Nephron (organoid): ENCODE data around the gene MEPCE.

ENCODE experiments used
- H3K27ac Mint-ChIP-seq, 3 experiments: 2 replicates each; pipeline ENCODE4 v1.8.0; 2020; ENCODE audit warnings: mixed read lengths in 3 of 3, mild to moderate bottlenecking in 2 of 3, moderate library complexity in 1 of 3
- H3K27me3 Mint-ChIP-seq: 2 replicates; pipeline ENCODE4 v1.8.0; 2021; ENCODE audit warnings: low read depth, mild to moderate bottlenecking, moderate library complexity, mixed read lengths
- H3K36me3 Mint-ChIP-seq: 2 replicates; pipeline ENCODE4 v1.8.0; 2020; ENCODE audit warnings: low read depth, mixed read lengths
- H3K4me1 Mint-ChIP-seq: 2 replicates; pipeline ENCODE4 v1.8.0; 2020; ENCODE audit warnings: mixed read lengths
- H3K4me3 Mint-ChIP-seq, 3 experiments: 2 replicates each; pipeline ENCODE4 v1.8.0; 2020; ENCODE audit warnings: mild to moderate bottlenecking in 3 of 3, mixed read lengths in 3 of 3, moderate library complexity in 2 of 3
- H3K9me3 Mint-ChIP-seq: 2 replicates; pipeline ENCODE4 v1.8.0; 2020; ENCODE audit warnings: mixed read lengths
- TF ChIP-seq, protein P1 (sequence below), 3 experiments: fragments of 200-600 bp; sonication (generic); IDR thresholded peaks; one replicate each; pipeline ENCODE4 v1.5.0; 2021; ENCODE audit warnings: antibody characterized with exemption in 3 of 3; ENCODE audit not compliant: unreplicated experiment in 3 of 3

Gene MEPCE

DNA sequence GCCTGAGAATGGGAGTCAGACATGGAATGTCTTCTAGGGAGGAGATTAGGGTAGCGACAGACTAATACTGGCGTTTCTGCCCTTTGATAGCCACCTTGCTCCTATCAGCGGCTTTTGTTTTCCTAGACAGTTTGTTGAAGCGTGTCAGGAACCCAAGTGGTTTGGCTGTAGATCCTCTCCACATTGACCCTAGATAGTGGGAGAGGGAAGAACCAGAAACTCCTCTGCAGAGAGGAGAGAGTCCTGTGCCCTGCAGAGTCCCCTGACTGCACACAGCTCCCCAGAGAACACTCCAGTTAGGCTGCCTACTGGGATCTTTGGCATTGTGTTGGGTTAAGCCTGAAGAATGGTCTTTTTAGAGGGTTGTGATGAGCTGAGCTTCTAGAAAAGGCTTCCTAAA lies 2.4 kb downstream of the MEPCE start:
- H3K36me3 Mint-ChIP-seq = peaks cover 42% of the 10 kb centered on the region
- TF ChIP-seq, protein P1, sequence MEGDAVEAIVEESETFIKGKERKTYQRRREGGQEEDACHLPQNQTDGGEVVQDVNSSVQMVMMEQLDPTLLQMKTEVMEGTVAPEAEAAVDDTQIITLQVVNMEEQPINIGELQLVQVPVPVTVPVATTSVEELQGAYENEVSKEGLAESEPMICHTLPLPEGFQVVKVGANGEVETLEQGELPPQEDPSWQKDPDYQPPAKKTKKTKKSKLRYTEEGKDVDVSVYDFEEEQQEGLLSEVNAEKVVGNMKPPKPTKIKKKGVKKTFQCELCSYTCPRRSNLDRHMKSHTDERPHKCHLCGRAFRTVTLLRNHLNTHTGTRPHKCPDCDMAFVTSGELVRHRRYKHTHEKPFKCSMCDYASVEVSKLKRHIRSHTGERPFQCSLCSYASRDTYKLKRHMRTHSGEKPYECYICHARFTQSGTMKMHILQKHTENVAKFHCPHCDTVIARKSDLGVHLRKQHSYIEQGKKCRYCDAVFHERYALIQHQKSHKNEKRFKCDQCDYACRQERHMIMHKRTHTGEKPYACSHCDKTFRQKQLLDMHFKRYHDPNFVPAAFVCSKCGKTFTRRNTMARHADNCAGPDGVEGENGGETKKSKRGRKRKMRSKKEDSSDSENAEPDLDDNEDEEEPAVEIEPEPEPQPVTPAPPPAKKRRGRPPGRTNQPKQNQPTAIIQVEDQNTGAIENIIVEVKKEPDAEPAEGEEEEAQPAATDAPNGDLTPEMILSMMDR (IDR thresholded peaks at IDR 0.05; ENCODE audit: unreplicated experiment in 3 of 3) = no peak
- H3K4me1 Mint-ChIP-seq = peaks cover 47% of the 10 kb centered on the region
- no peaks in the 10 kb centered on the region for H3K27me3 Mint-ChIP-seq
- H3K9me3 Mint-ChIP-seq = no peaks in the 10 kb centered on the region
- peak overlapping the region; percentile 86 to 95 (median 91) for H3K4me3 Mint-ChIP-seq
- peak overlapping the region; percentile 84 to 90 (median 85) for H3K27ac Mint-ChIP-seq

DNA sequence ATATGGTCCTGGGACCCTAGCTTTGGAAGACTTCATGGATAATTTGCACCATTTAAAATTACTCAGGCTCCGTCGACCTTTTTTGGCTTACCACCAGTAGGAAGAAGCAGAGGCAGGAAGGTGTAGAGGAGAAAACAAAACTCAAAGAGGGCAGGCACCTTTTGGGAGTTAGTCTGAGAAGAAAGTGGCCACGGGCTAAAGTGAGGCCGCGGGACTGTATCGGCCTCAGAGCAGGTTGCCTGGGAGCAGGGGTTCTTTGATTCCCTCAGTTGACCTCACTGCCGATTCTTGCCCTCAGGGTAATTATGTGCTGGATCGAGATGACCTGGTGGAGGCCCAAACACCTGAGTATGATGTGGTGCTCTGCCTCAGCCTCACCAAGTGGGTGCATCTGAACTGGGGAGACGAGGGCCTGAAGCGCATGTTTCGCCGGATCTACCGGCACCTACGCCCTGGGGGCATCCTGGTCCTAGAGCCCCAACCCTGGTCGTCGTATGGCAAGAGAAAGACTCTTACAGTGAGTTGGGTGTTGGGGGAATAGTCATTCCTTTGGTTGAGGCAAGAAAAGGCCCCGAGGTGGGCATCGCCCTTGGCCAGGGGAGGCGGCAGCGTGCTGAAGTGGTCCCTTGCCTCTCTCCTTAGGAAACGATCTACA lies 3.1 kb downstream of the MEPCE start:
- Mint-ChIP-seq H3K4me1 (peaks cover 47% of the 10 kb centered on the region), H3K4me3 (peak overlapping the region; percentile 86 to 95 (median 91)), H3K9me3 (no peaks in the 10 kb centered on the region), H3K36me3 (peaks cover 42% of the 10 kb centered on the region), H3K27me3 (no peaks in the 10 kb centered on the region), H3K27ac (peak overlapping the region; percentile 84 to 90 (median 85))
- TF ChIP-seq, protein P1 (IDR thresholded peaks at IDR 0.05; ENCODE audit: unreplicated experiment in 3 of 3) = no peak

DNA sequence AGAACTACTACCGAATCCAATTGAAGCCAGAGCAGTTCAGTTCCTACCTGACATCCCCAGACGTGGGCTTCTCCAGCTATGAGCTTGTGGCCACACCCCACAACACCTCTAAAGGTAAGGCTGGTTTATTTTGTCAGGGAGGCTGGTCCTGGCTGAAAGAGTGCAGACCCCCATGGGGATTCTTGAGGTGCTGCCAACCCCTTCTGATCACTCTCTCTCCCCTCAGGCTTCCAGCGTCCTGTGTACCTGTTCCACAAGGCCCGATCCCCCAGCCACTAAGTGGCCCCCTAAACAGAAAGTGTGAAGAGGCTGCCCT lies 3.6 kb downstream of the MEPCE start:
- TF ChIP-seq, protein P1 (IDR thresholded peaks at IDR 0.05; ENCODE audit: unreplicated experiment in 3 of 3) = no peak
- peak overlapping the region in 2 of 3 experiments; percentile 85 to 91 for H3K27ac Mint-ChIP-seq
- H3K4me3 Mint-ChIP-seq = peak overlapping the region; percentile 86 to 95 (median 91)
- H3K4me1 Mint-ChIP-seq = peaks cover 47% of the 10 kb centered on the region
- H3K27me3 Mint-ChIP-seq = no peaks in the 10 kb centered on the region
- peaks cover 42% of the 10 kb centered on the region for H3K36me3 Mint-ChIP-seq
- no peaks in the 10 kb centered on the region for H3K9me3 Mint-ChIP-seq

DNA sequence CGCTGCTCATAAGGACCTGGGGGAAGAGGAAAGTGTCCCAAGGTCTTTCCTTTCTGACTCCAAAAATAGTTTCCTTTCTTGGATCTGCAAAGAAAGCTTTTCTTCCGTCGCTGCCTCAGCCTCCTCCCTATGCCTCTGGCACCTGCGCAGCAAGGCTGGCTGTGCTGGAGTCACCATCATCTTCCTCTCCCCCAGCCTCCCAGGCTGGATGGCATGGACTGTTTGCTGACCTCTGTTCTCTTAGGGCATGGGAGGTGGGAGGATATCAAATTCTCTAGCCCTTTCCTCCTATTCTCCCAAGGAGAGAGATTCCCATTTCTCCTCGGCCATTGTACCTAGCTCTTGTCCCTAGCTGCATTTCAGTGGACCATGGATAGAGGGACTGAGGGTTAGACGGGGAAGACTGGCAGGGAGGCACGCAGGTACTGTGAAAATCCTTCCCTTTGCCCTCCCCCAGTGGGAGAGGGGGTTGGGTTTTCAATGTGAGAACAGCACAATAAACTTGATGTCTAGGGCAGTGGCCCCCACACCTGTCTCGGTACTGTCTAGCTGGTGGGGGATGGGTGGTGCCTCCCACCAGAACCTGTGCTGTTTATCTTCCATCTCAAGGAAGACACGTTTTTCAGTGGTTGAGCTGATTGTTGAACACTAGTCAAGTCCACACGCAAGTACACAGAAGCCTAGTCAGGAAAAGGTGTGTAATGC lies 4.1 kb downstream of the MEPCE start:
- TF ChIP-seq, protein P1 (IDR thresholded peaks at IDR 0.05; ENCODE audit: unreplicated experiment in 3 of 3) = no peak
- Mint-ChIP-seq H3K27ac (peak overlapping the region; percentile 57 to 91 (median 85)), H3K4me3 (peak overlapping the region; percentile 86 to 95 (median 95)), H3K9me3 (no peaks in the 10 kb centered on the region), H3K36me3 (peaks cover 42% of the 10 kb centered on the region), H3K4me1 (peaks cover 47% of the 10 kb centered on the region), H3K27me3 (no peaks in the 10 kb centered on the region)

DNA sequence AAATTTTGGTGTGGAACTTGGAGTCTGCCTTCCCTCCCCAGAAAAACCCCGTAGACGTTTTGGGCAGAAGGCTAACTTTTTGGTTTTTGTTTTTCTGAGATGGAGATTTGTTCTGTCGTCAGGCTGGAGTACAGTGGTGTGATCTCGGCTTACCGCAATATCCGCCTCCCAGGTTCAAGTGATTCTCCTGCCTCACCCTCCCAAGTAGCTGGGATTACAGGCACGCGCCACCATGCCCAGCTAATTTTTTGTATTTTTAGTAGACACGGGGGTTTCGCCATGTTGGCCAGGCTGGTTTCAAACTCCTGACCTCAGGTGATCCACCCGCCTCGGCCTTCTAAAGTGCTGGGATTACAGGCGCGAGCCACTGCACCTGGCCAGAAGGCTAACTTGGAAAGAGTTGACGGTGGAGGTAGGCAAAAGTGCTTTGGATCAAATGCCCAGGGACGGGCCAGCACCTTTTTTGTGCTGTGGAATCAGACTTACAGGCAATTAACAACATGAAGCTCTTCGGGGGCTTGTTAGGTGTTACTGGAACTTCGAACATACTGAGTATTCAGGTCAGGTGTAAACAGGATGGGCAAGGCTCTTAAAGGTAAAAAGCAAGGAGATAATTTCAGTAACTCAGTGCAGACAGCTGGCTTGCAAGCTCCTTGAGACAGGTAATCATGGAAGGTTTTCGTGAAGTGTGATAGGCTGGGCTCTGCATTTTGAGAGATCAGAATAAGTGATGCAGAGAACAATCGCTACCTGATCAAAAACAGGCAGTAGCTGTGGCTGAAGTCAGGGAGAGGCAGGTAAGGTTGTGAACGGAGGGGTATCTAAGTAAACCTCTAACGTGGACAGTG lies 4.9 kb downstream of the MEPCE start:
- peaks cover 47% of the 10 kb centered on the region for H3K4me1 Mint-ChIP-seq
- TF ChIP-seq, protein P1 (IDR thresholded peaks at IDR 0.05; ENCODE audit: unreplicated experiment in 3 of 3) = no peak
- H3K36me3 Mint-ChIP-seq = peaks cover 42% of the 10 kb centered on the region
- peak overlapping the region; percentile 85 to 91 (median 88) for H3K27ac Mint-ChIP-seq
- no peaks in the 10 kb centered on the region for H3K27me3 Mint-ChIP-seq
- no peaks in the 10 kb centered on the region for H3K9me3 Mint-ChIP-seq
- peak overlapping the region; percentile 86 to 95 (median 95) for H3K4me3 Mint-ChIP-seq
